IMR-90 (cell line): ENCODE measurements around the gene CCNJL. TPM values are rescaled to one million over a fixed set of nuclear protein-coding genes. Genes with fewer than 3 reads are reported as not detected.
A peak's percentile ranks its signal among the peaks of the same experiment; 100 is the strongest.

Source experiments
- ATAC-seq: fragments of 200-7000 bp; cut with Tn5 transposase; 2 replicates; pipeline ENCODE4 v1.9.1; 2020; ENCODE audit warnings: low read depth, mild to moderate bottlenecking, moderate library complexity
- BruUV-seq: library from RNA; stranded (reverse); fragments of 400-500 nt; replicated peaks from 2 replicates; lab custom pipeline; 2021; lab: Mats Ljungman, UMichigan
- CTCF ChIA-PET: fragments of 300-600 bp; formaldehyde crosslinking; extraction: SDS; loops from one replicate; lab custom pipeline; 2021; ENCODE audit warnings: antibody characterized with exemption; lab: Yijun Ruan, JAX
- POLR2A ChIA-PET: fragments of 300-600 bp; sonication (Branson Sonifier 250); formaldehyde crosslinking; loops from one replicate; lab custom pipeline; 2022; ENCODE audit warnings: antibody characterized with exemption; ENCODE audit not compliant: unreplicated experiment; lab: Charles Lee
- DNase-seq: peaks from one replicate; pipeline ENCODE4 v3.0.0; 2013
- H2AFZ ChIP-seq: replicated peaks from 2 replicates; pipeline ENCODE3; 2013; ENCODE audit warnings: low read length, mild to moderate bottlenecking; ENCODE audit not compliant: poor library complexity
- H2AK5ac ChIP-seq: 2 replicates; pipeline ENCODE4 v1.6.1; 2013; ENCODE audit warnings: low read depth, low read length, inconsistent platforms
- H2AK9ac ChIP-seq: replicated peaks from 2 replicates; pipeline ENCODE3; 2013; ENCODE audit warnings: mild to moderate bottlenecking, low read depth, low read length, moderate library complexity; ENCODE audit not compliant: poor library complexity
- H2BK120ac ChIP-seq: 2 replicates; pipeline ENCODE4 v1.6.1; 2013; ENCODE audit warnings: low read depth, low read length, inconsistent platforms
- H2BK15ac ChIP-seq: 3 replicates; pipeline ENCODE4 v1.6.1; 2013; ENCODE audit warnings: low read depth, low read length, inconsistent platforms
- H2BK20ac ChIP-seq: 2 replicates; pipeline ENCODE4 v1.6.1; 2013; ENCODE audit warnings: low read depth, mild to moderate bottlenecking, inconsistent platforms, low read length, moderate library complexity
- H2BK5ac ChIP-seq: 2 replicates; pipeline ENCODE4 v1.6.1; 2013; ENCODE audit warnings: mild to moderate bottlenecking, low read depth, low read length, inconsistent platforms; ENCODE audit not compliant: poor library complexity, severe bottlenecking
- H3K14ac ChIP-seq: replicated peaks from 2 replicates; pipeline ENCODE4 v1.6.1; 2013; ENCODE audit warnings: low read depth, low read length, inconsistent platforms
- H3K18ac ChIP-seq: 2 replicates; pipeline ENCODE4 v1.6.1; 2013; ENCODE audit warnings: low read depth, low read length, control low read depth
- H3K23ac ChIP-seq: 2 replicates; pipeline ENCODE4 v1.6.1; 2013; ENCODE audit warnings: low read depth, low read length, inconsistent platforms
- H3K27ac ChIP-seq: 2 replicates; pipeline ENCODE4 v1.5.1; 2013; ENCODE audit warnings: mild to moderate bottlenecking, control low read depth, low read length; ENCODE audit not compliant: insufficient read depth
- H3K27me3 ChIP-seq: 2 replicates; pipeline ENCODE4 v1.6.1; 2013; ENCODE audit warnings: low read length; ENCODE audit not compliant: control insufficient read depth, insufficient read depth
- H3K36me3 ChIP-seq: 2 replicates; pipeline ENCODE4 v1.6.1; 2013; ENCODE audit warnings: low read length, mixed read lengths; ENCODE audit not compliant: control insufficient read depth, insufficient read depth
- H3K4ac ChIP-seq: 2 replicates; pipeline ENCODE4 v1.6.1; 2013; ENCODE audit warnings: low read depth, low read length, inconsistent platforms
- H3K4me1 ChIP-seq: 2 replicates; pipeline ENCODE4 v1.6.1; 2013; ENCODE audit warnings: low read length, mixed read lengths; ENCODE audit not compliant: control insufficient read depth, insufficient read depth
- H3K4me2 ChIP-seq: 2 replicates; pipeline ENCODE4 v1.6.1; 2013; ENCODE audit warnings: low read depth, mild to moderate bottlenecking, control low read depth, low read length, moderate library complexity
- H3K4me3 ChIP-seq: 2 replicates; pipeline ENCODE4 v1.5.1; 2013; ENCODE audit warnings: low read depth, mild to moderate bottlenecking, control low read depth, low read length, moderate library complexity; ENCODE audit not compliant: insufficient read depth
- H3K56ac ChIP-seq: 2 replicates; pipeline ENCODE4 v1.6.1; 2013; ENCODE audit warnings: low read length, inconsistent platforms; ENCODE audit not compliant: insufficient read depth; ENCODE audit errors: extremely low read depth
- H3K79me1 ChIP-seq, 2 experiments: 2 replicates each; pipeline ENCODE4 v1.6.1; 2013; ENCODE audit warnings: low read length in 2 of 2, inconsistent platforms in 1 of 2, low read depth in 1 of 2
- H3K9ac ChIP-seq: 2 replicates; pipeline ENCODE4 v1.6.1; 2013; ENCODE audit warnings: low read depth, low read length, control low read depth
- H3K9me1 ChIP-seq: 2 replicates; pipeline ENCODE4 v1.6.1; 2013; ENCODE audit warnings: low read length, inconsistent platforms; ENCODE audit not compliant: insufficient read depth
- H3K9me3 ChIP-seq: 2 replicates; pipeline ENCODE4 v1.6.1; 2013; ENCODE audit warnings: low read length; ENCODE audit not compliant: control insufficient read depth, insufficient read depth
- H4K20me1 ChIP-seq: 2 replicates; pipeline ENCODE4 v1.6.1; 2013; ENCODE audit warnings: low read length, inconsistent platforms; ENCODE audit not compliant: insufficient read depth
- H4K5ac ChIP-seq: 2 replicates; pipeline ENCODE4 v1.6.1; 2013; ENCODE audit warnings: mild to moderate bottlenecking, low read depth, low read length, control low read depth
- H4K8ac ChIP-seq, 2 experiments: 2 replicates each; pipeline ENCODE4 v1.6.1; 2013; ENCODE audit warnings: low read depth in 2 of 2, low read length in 2 of 2, control low read depth in 1 of 2, inconsistent platforms in 1 of 2
- H4K91ac ChIP-seq: 2 replicates; pipeline ENCODE4 v1.6.1; 2013; ENCODE audit warnings: low read depth, low read length, inconsistent platforms; ENCODE audit not compliant: insufficient read depth
- CEBPB ChIP-seq: IDR thresholded peaks from 2 replicates; pipeline ENCODE4 v1.6.1; 2012; ENCODE audit warnings: low read depth, low read length, improper control_type of control experiment
- FOS ChIP-seq: fragments of 150-350 bp; IDR thresholded peaks from 2 replicates; pipeline ENCODE4 v1.6.1; 2016; ENCODE audit warnings: low read depth, low read length
- MAFK ChIP-seq: IDR thresholded peaks from 2 replicates; pipeline ENCODE4 v1.6.1; 2012; ENCODE audit warnings: low read depth, low read length, improper control_type of control experiment
- MXI1 ChIP-seq: IDR thresholded peaks from 2 replicates; pipeline ENCODE4 v1.6.1; 2012; ENCODE audit warnings: low read depth, mild to moderate bottlenecking, low read length, moderate library complexity, borderline replicate concordance
- NFE2L2 ChIP-seq: fragments of 150-350 bp; IDR thresholded peaks from 2 replicates; pipeline ENCODE4 v1.6.1; 2016; ENCODE audit warnings: low read depth, mild to moderate bottlenecking, low read length
- POLR2A ChIP-seq: IDR thresholded peaks from 2 replicates; pipeline ENCODE4 v1.6.1; 2012; ENCODE audit warnings: mild to moderate bottlenecking, low read depth, low read length
- RAD21 ChIP-seq: IDR thresholded peaks from 2 replicates; pipeline ENCODE4 v1.6.1; 2012; ENCODE audit warnings: low read length, improper control_type of control experiment
- RFX5 ChIP-seq: IDR thresholded peaks from 2 replicates; pipeline ENCODE4 v1.8.0; 2012; ENCODE audit warnings: low read depth, mild to moderate bottlenecking, low read length, moderate library complexity
- WGBS, 2 experiments: methylation state at CpG; one replicate each; pipeline versions ENCODE4 v1.1.5 to v1.1.7; 2013; ENCODE audit warnings: missing lambda C conversion rate in 2 of 2; ENCODE audit not compliant: insufficient read length in 1 of 2; ENCODE audit errors: extremely low coverage in 2 of 2; 5-methylcytosine and 5-hydroxymethylcytosine counted together
- dilution Hi-C: fragments of 300-500 bp; cut with HindIII; formaldehyde crosslinking; loops from one replicate; pipeline ENCODE4 v1.14.3; 2018; ENCODE audit warnings: low sequenced_read_pairs; ENCODE audit not compliant: unreplicated experiment
- in situ Hi-C: fragments of 300-500 bp; cut with MboI; formaldehyde crosslinking; loops from 3 replicates; pipeline ENCODE4 v1.14.3; 2019; ENCODE audit warnings: low sequenced_read_pairs, inconsistent platforms, mixed read lengths
- intact Hi-C: fragments of 100-400 bp; cut with micrococcal nuclease; formaldehyde crosslinking; loops from 2 replicates; pipeline ENCODE4 v1.10.0; 2022
- polyA plus RNA-seq, 3 experiments: library from polyadenylated mRNA; depleted of rRNA; stranded (reverse); fragments of >200 nt; gene quantifications; 2 replicates each; pipeline ENCODE4 v1.2.3, GENCODE V29; 2012; ENCODE audit warnings: low replicate concordance in 1 of 3
- total RNA-seq: library from RNA; depleted of rRNA; stranded (reverse); fragments of >200 nt; gene quantifications from 2 replicates; pipeline ENCODE4 v1.2.3, GENCODE V29; 2012

Gene CCNJL
- total and polyA plus RNA-seq, 2 of the 4 experiments (the other 2 are of a cell fraction) = 2.0 to 3.8 TPM

GRCh38 chr5:160333721-160334120 lies 21.4 kb upstream of the CCNJL start:
- WGBS, 2 experiments = 62% methylated on average over 2 of the region's 3 CpGs; no CpG with 5 or more reads in 1 of the 2 experiments
- DNase-seq = peak; percentile 63
- intact Hi-C loops (no loop called here), dilution Hi-C loops (no loop called here), in situ Hi-C loops (loop anchor here (25.0 kb wide), 1 partner anchor 896 kb away; no protein-coding TSS in a partner anchor)
- no peak overlapping the region for H2AFZ ChIP-seq
- H3K27ac ChIP-seq = no peak overlapping the region
- H3K36me3 ChIP-seq = no peaks in the 10 kb centered on the region
- BruUV-seq = no TSS peak
- peaks cover 8% of the 10 kb centered on the region for H3K27me3 ChIP-seq
- no peak overlapping the region for H4K91ac ChIP-seq
- H3K4me2 ChIP-seq = no peak overlapping the region
- H3K14ac ChIP-seq = no peak overlapping the region
- H3K79me1 ChIP-seq = no peaks in the 10 kb centered on the region
- no peak overlapping the region for H3K23ac ChIP-seq
- no peak overlapping the region for H3K9ac ChIP-seq
- no peak overlapping the region for H2BK15ac ChIP-seq
- no peak overlapping the region for H2BK120ac ChIP-seq
- no peak overlapping the region; the same call in 1 of the 2 replicates for H4K5ac ChIP-seq
- H2AK9ac ChIP-seq = no peak overlapping the region
- no peaks in the 10 kb centered on the region for H4K20me1 ChIP-seq
- ATAC-seq = peak; percentile 49
- peak overlapping the region; percentile 16; the same call in 1 of the 2 replicates for H3K18ac ChIP-seq
- no peak overlapping the region for H2BK5ac ChIP-seq
- H3K9me1 ChIP-seq = peaks cover 3% of the 10 kb centered on the region; the same call in 1 of the 2 replicates
- POLR2A ChIA-PET = no interaction called here
- CTCF ChIA-PET = no interaction called here
- no peak overlapping the region for H4K8ac ChIP-seq
- H2AK5ac ChIP-seq = peak overlapping the region; percentile 51; the same call in 1 of the 2 replicates
- peaks cover 5% of the 10 kb centered on the region for H3K4me1 ChIP-seq
- H3K4me3 ChIP-seq = no peak overlapping the region
- no peak overlapping the region for H3K4ac ChIP-seq
- no peak overlapping the region for H3K56ac ChIP-seq
- H2BK20ac ChIP-seq = no peak overlapping the region
- TF ChIP-seq FOS (peak; percentile 48; the same call in 1 of the 2 replicates), MAFK (no peak), CEBPB (peak; percentile 93), MXI1 (no peak), NFE2L2 (no peak), RAD21 (no peak), RFX5 (no peak), POLR2A (no peak)
- no peaks in the 10 kb centered on the region for H3K9me3 ChIP-seq
